Activated CD8-positive, alpha-beta memory T cell treated with anti-CD3 and anti-CD28 coated beads, Interleukin-2, amount 50 U/mL, for 1 hour (primary cell): ENCODE results near the gene CACNA1I.

Source experiments
- DNase-seq: peaks from one replicate; pipeline ENCODE4 v3.0.0-alpha.2; 2020; ENCODE audit errors: extremely low read depth

Gene CACNA1I

DNA sequence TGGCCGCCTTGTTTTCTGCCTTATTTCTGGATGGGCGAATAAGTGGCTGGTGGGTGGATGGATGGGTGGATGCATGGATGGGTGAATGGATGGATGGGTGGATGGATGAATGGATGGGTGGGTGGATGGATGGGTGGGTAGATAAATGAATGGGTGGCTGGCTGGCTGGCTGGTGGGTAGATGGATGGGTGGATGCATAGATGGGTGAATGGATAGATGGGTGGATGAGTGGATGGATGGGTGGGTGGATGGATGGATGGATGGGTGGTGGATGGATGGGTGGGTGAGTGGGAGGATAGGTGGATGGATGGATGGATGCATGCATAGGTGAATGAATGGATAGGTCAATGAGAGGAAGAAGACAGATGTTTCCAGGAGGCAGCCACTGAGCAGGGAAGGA, 98.9 kb downstream of the CACNA1I start:
- DNase-seq: no peak

DNA sequence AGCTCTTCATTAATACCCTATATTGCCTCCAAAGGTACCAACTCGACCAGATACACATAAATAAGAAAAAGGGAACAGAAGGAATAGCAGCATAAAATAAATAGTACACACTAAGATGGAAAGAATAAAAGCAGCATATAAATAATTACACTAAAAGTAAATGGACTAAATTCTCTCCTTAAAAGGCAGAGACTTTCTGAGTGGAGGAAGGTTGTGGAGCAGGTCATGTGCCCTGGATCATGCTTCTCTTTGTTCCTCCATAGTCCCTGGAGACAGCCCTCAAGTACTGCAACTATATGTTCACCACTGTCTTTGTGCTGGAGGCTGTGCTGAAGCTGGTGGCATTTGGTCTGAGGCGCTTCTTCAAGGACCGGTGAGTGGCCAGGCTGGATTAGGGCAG, 101.4 kb downstream of the CACNA1I start:
- no peak for DNase-seq

- DNase-seq: no peak
Observed at GRCh38 chr22:39674536-39674935, 104.0 kb downstream of the CACNA1I start.

DNA sequence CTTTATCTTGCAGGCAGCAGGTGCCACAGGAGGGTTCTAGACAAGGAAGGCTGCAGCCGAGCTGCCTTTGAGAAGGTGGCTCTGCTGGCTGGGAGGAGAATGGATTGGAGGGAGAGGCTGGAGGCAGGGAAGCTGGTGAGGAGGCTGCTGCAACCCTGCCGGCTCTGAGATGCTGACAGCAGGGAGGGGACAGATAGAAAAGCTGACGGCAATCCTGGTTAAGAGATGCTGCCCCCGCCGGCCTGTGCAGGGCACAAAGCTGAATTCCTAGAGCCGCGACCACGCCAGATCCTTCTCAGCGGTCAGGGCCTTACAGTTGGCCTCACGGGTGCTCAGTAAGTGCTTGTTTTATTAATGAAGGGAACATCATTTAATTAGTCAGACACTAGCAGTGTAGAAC, 105.4 kb downstream of the CACNA1I start:
- no peak for DNase-seq

DNA sequence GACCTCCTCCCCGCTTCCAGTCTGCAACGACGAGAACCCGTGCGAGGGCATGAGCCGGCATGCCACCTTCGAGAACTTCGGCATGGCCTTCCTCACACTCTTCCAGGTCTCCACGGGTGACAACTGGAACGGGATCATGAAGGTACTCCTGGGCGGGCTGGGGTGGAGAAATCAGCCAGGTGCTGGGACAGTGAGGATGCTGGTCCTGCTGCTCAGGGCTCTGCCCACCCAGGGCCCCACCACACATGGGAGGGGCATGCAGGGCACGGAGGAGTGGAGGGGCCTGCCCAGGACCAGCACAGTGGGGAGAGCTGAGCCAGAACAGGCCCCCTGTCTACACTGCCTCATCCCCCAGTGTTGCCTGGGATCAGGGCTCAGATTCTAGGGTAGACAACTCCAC, 107.4 kb downstream of the CACNA1I start:
- no peak for DNase-seq

DNA sequence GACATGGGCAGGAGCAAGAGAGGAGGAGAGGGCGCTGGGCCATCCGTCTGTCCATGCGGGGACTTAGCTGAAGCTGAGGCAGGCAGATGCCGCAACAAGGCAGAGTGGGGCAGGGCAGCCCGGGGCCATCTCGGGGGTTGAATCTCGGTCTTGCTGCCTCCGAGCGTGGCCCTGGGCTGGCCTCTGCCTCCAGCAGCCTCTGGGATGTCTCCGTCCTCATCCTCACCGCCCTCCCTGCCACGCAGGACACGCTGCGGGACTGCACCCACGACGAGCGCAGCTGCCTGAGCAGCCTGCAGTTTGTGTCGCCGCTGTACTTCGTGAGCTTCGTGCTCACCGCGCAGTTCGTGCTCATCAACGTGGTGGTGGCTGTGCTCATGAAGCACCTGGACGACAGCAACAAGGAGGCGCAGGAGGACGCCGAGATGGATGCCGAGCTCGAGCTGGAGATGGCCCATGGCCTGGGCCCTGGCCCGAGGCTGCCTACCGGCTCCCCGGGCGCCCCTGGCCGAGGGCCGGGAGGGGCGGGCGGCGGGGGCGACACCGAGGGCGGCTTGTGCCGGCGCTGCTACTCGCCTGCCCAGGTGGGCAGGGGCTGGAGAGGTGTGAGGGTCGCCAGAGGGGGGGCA, 108.4 kb downstream of the CACNA1I start:
- DNase-seq: no peak

DNA sequence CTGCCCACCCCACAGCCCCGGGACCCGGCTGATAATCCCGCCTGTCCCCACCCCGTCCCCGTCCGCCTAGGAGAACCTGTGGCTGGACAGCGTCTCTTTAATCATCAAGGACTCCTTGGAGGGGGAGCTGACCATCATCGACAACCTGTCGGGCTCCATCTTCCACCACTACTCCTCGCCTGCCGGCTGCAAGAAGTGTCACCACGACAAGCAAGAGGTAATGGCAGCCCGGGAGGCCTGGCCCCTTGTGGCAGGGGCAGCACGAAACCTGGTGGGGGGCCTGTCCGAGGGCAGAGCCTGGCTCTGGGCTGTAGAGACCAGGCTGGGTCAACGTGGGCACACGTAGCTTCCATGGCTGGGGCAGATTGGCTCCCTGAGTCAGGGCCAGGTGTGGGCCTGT, 109.1 kb downstream of the CACNA1I start:
- DNase-seq: no peak

DNA sequence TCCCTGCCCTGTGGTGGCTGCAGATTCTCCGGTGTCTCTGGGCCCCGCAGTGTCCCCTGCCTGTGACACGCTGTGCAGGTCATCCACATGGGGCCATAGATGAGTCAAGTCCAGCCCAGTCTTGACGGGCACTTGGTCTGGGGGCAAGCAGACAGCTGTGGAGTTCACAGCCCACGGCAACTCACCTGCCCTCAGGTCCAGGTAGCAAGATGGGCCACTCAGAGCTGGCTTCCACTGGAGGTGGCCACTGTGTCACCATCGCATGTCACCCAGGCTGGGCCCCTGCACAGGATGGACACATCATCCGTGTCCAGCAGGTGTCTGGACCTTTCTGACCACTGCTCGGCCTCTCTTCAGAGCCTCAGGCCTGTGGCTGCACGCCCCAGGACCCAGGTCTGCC, 109.9 kb downstream of the CACNA1I start:
- no peak for DNase-seq

GRCh38 chr22:39681038-39681861, 110.7 kb downstream of the CACNA1I start:
- DNase-seq: no peak

GRCh38 chr22:39682994-39683393, 112.4 kb downstream of the CACNA1I start:
- no peak for DNase-seq

DNA sequence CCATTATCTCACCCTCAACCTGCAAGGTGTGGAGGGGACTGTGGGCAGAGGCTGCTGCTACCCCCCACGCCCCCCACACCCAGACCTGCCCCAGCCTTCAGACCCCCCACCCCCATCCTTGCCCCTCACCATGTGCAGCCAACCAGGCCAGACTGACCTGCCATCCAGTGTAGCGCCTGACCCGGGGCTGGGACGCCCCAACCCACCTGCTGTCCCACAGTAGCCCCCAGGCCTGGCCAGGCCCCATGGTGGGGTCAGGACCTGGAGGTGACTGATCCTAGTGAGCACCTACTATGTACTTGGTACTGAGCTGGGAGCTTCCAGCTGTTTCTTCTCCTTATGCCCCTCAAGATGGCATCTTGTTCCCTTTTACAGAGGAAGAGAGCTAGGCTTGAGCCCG, 113.1 kb downstream of the CACNA1I start:
- DNase-seq: no peak

- DNase-seq: no peak
Observed at GRCh38 chr22:39684702-39685281, 114.2 kb downstream of the CACNA1I start.

DNA sequence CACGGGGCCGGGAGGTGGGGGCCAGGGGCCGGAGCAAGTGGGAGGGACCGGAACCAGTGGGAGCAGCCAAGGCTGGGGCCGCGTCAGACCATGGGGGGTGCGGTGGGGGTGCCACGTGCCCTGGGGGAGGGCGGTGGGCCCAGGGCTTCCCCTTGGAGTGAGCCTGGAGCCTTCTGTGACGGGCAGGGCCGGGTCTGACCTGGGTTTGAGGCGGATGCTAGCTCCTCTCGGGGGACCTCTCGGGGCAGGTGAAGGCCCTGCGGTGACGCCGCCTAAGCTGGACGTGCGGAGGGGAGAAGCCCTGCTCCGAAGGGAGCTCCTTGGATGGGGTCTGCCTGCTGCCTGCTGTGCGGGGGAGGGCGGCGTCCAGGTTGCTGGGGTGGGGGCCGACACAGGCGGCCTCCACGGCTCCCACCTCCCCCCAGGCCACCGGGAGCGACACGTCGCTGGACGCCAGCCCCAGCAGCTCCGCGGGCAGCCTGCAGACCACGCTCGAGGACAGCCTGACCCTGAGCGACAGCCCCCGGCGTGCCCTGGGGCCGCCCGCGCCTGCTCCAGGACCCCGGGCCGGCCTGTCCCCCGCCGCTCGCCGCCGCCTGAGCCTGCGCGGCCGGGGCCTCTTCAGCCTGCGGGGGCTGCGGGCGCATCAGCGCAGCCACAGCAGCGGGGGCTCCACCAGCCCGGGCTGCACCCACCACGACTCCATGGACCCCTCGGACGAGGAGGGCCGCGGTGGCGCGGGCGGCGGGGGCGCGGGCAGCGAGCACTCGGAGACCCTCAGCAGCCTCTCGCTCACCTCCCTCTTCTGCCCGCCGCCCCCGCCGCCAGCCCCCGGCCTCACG, 115.0 kb downstream of the CACNA1I start:
- no peak for DNase-seq

GRCh38 chr22:39686178-39686620, 115.6 kb downstream of the CACNA1I start:
- DNase-seq: no peak

DNA sequence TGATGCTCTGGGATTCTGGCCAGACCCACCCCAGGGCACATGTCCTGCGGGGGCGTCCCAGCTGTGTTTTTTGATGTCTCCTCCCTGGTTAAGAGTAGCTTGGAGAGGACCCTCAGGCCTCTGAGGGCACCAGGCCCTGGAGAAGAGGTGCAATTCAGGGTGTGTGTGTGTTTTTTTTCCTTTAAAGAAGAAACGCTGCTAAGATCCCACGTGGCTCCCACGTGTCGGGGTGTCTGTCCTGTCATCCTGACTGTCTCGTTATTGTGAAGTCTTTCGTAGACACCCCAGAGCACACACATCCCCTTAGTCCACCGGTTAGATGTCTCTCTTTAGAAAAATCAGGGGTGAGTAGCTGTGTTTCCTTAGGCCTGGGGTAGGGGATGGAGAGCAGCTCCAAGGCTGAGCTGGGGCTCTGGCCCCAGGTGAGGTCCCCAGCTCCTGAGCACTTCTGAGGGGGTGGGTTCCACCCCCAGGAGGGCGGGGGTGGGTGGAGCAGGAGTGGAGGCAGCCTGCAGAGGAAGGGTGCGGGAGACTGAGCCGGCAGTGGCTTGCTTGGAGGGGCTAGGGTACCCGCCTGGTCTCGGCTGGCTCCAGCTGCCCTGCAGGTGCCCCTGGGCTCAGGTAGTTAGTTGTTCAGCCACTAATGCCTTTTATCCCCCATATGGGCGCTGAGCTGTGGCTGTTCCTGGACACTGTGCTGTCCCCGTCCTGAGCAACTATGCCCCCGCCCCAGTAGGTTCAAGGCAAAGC, 116.4 kb downstream of the CACNA1I start:
- DNase-seq: no peak

- no peak for DNase-seq
Observed at GRCh38 chr22:39688186-39688785, 117.7 kb downstream of the CACNA1I start.

DNA sequence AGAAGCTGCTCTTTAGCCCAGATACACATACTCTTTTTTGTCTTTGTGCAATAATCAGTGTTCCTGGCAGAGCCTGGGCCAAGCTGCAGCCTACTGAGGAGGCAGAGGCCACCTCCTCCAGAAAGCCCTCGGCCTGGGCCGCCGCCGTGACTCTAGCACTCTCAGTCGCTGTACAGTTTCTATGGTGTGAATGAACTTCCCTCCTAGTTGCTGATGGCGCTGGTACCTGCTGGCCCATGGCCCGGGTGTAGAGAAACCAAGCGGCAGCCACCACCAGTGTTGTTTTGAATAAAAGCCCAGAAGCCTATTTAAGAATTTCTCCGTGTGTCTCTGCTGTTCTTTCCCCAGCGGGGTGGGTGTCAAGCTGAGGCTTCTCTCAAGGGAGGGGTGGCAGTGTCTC, 118.9 kb downstream of the CACNA1I start:
- no peak for DNase-seq

- DNase-seq: no peak
Observed at GRCh38 chr22:39690881-39691605, 120.5 kb downstream of the CACNA1I start.

- no peak for DNase-seq
Observed at GRCh38 chr22:39693943-39694500, 123.5 kb downstream of the CACNA1I start.
